Measurements from ENCODE around the gene CLIP2.
"Not testable (repeated sequence)": the region's sequence is repeated elsewhere in the genome, so short reads cannot be mapped to it uniquely, and the experiment has no call there.

CLIP2 gene

DNA sequence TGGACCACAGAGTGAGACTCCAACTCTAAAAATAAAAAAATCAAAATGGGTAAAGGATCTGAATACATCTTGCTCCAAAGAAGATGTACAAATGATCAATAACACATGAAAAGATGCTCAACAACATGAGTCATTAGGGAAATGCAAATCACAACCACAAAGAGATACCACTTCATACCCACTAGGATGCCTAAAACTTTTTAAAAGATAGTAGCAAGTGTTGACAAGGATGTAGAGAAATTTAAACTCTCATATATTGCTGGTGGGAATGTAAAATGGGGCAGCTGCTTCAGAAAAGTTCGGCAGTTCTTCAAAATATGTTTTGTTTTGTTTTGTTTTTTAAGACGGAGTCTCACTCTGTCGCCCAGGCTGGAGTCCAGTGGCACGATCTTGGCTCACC, 118.8 kb downstream of the CLIP2 start:
- DNase-seq = no peak

DNA sequence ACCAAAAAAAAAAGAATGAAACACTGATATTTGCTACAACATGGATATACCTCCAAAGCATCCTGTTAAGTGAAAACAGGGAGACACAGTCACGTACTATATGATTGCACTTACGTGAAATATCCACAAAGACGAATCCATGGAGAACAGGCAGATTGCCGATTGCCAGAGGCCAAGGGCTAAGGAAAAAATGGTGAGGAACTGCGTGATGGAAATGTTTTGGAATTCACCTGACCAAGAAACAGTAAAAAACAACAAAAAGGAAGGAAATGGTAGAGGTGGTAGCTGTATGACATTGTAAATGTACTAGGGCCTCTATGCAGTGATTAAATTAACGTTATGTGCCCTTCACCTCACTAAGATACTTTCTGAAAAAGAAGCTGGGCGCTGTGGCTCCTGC, 120.4 kb downstream of the CLIP2 start:
- DNase-seq = no peak

DNA sequence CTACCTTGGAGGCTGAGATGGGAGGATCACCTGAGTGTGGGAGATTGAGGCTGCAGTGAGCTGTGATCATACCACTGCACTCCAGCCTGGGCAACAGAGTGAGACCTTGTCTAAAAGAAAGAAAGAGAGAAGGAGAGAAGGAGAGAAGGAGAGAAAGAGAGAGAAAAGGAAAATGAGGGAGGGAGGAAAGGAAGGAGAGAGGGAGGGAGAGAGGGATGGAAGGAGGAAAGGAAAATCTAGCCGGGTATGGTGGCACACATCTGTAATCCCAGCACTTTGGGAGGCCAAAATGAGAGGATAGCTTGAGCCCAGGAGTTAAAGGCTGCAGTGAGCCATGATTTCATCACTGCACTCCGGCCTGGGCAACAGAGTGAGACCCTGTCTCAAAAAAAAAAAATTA, 121.6 kb downstream of the CLIP2 start:
- no peak for DNase-seq

DNA sequence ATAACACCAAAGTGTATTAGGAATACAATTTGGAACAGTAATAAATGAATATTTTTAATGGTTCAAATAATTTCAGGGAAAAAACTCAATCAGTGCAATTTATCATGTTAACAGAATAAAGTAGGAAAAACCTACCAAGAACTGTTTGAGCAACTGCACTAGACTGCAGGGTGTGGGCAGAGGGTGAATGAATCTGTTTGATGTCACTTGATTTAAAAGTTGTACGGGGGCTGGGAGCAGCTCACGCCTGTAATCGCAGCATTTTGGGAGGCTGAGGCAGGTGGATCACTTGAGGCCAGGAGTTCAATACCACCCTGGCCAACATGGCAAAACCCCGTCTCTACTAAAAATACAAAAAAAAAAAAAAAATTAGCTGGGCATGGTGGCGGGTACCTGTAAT, 122.4 kb downstream of the CLIP2 start:
- not testable (repeated sequence) for DNase-seq

DNA sequence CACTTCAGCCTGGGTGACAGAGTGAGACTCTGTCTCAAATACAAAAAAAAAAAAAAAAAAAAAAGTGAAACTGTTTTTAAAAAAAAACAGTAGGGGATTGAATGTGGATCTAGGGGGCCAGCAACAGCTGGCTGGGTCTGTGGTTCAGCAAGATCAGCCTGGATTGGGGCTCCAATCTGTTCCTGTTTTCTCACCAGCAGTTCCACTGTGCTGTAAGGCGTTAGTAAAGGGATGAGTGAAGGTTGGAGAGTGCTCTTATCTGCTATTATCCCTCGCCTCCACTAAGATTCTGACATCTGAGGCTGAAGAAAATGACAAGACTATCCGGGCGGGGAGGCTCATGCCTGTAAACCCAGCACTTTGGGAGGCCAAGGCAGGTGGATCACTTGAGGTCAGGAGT, 122.8 kb downstream of the CLIP2 start:
- DNase-seq = no peak

DNA sequence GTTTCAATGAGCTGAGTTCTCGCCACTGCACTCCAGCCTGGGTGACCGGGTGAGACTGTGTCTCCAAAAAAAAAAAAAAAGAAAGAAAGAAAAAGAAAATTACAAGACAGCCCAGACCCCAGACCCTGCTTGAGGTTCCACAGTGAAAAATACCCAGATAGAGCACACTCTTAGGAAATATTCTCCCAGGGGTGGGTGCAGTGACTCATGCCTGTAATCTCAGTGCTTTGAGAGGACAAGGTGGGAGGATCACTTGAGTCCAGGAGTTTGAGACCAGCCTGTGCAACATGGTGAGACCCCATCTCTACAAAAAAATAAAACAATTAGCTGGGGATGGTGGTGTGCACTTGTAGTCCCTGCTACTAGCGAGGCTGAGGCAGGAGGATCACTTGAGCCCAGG, 123.4 kb downstream of the CLIP2 start:
- DNase-seq = no peak

DNA sequence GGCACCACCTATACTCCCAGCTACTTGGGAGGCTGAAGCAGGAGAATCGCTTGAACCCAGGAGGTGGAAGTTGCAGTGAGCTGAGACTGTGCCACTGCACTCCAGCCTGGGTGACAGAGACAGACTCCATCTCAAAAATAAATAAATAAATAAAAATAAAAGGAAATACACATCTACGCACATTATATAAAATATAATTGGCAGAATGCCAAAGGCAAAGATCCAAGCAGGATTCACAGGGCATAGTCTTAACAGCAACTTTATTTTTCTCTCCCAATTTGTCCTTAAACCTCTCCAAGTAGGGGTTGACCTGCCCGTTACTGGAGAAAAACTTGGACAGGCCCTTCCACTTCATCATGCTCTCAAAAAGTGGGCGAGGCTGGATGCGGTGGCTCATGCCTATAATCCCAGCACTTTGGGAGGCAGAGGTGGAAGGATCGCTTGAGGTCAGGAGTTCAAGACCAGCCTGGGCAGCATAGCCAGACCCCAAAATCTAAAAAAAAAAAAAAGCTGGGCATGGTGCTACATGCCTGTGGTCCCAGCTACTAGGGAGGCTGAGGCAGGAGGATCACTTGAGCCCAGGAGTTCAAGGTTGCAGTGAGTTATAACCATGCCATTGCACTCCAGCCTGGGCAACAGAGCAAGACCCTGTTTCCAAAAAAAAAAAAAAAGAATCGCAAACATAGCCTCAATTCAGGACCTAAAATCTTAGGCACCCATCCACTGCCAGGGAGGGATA, 125.6 kb downstream of the CLIP2 start:
- DNase-seq = not testable (repeated sequence)

DNA sequence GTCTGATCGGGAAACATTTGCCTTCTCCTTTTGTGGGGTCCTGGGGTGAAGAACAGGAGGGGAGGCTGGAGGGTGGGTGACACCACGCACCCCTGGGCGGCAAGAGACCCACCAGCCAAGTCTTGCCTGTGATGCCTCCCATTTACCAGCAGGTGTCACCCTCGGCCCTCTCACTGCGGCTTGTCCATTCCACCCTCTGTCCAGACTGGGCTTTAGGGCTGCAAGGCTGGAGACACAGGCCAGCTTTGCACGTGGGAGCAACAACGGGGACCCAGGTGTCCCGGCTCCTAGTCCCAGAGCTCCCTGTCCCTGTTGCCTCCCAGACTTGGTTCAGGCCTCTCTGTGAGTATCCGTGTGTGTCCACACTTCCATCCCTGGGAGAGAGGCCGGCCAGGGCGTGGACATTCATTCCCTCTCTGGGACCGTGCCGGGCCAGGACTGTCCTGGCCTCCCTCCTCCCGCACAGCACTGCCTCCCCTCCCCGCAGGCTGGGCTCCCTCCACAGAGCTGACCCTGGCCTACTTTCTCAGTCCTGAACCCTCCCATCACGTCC, 128.3 kb downstream of the CLIP2 start:
- DNase-seq = peak; percentile 40

DNA sequence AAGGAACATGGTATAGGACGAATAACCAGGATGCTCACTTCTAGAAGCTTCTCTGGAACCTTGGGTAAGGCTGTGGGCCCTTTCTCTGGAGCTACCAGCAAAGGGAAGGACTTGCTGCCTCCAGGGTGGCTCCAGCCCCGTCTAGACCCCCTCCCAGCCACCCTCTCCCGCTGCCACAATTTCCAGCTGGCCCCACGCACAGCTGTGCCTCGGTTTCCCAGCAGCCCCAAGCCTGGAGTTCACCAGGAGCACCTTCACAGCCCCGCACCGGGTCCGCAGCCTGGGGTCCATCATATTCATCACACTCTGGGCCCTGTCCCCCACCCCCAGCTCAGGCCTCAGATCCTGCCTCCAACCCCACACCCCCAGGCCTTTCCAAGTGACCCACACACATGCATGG, 128.9 kb downstream of the CLIP2 start:
- DNase-seq = no peak

DNA sequence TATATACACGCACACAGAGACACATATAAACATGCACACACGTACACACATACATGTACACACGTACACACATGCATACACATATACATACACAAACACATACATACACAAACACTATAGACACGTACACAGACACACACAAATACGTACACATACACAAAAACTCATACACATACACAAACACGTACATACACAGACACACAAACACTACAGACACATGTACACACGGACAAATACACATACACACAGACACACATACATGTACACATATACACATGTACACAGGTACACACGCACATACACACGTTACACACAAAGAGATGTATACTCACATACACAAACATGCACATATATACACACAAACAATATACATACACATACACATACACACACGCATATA, 129.3 kb downstream of the CLIP2 start:
- DNase-seq = no peak

DNA sequence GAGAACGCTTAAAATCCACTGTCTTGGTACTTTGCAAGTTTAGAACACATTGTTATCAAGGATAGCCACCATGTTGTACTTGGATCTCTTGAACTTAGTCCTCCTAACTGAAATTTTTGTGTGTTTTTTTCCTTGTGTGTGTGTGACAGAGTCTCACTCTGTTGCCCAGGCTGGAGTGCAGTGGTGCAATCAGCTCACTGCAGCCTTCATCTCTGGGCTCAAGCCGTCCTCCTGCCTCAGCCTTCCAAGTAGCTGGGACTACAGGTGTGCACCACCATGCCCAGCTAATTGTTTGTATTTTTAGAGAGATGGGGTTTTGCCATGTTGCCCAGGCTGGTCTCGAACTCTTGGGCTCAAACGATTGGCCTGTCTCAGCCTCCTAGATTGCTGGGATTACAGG, 130.0 kb downstream of the CLIP2 start:
- DNase-seq = not testable (repeated sequence)

DNA sequence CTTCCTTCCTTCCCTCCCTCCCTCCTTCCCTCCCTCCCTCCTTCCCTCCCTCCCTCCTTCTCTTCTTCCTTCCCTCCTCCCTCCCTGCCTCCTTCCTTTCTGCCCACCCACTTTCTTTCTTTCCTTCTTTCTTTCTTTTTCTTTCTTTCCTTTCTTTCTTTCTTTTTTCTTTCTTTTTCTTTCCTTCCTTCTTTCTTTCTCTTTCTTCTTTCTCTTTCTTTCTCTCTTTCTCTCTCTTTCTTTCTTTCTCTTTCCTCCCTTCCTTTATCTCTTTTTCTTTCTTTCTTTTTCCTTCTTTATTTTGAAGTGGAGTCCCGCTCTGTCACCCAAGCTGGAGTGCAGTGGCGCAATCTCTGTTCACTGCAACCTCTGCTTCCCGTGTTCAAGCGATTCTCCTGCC, 130.8 kb downstream of the CLIP2 start:
- no peak for DNase-seq

DNA sequence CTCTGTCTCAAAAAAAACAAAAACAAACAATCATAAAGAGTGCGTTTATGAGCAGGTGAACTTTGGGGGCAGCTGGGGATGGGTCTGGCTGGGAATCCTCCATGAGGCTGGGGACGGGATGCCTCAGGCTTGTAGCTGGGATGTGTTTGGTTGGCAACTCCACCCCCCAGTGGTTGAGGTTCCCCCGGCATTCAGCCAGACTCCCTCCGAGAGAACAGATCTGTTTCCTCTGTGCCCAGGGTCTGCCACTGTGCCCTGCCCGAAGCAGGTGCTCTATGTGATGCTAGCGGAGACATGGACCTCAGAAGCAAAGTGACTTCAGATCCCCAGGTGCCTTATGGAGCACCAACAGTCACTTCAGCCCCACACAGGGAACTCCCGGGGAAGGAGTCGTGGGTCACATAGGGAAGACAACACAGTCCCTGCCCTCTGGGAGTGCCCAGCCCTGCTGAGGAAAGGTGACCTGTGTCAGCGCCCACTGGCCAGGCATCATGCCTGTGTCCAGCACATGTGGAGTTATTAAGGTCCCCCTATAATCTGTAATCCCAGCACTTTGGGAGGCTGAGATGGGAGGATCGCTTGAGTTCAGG, 135.2 kb downstream of the CLIP2 start:
- DNase-seq = no peak

DNA sequence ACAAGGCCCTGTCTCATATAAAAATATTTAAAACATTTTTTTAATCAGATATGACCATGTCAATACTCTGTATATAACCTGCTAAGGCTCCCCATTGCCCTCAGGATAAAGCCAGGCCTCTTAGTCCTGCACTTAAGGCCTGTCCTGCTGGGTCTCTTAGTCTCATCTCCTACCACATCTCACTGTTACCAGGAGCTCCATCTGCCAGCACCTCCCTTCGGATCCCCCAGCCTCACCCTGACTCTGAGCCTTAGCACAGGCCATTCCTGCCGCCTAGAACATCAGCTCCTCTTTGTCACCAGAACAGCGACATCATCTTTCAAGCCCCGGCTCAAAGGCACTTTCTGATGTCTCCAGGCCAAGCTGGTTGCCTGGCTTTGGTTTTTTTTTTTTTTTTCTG, 138.8 kb downstream of the CLIP2 start:
- DNase-seq = no peak

DNA sequence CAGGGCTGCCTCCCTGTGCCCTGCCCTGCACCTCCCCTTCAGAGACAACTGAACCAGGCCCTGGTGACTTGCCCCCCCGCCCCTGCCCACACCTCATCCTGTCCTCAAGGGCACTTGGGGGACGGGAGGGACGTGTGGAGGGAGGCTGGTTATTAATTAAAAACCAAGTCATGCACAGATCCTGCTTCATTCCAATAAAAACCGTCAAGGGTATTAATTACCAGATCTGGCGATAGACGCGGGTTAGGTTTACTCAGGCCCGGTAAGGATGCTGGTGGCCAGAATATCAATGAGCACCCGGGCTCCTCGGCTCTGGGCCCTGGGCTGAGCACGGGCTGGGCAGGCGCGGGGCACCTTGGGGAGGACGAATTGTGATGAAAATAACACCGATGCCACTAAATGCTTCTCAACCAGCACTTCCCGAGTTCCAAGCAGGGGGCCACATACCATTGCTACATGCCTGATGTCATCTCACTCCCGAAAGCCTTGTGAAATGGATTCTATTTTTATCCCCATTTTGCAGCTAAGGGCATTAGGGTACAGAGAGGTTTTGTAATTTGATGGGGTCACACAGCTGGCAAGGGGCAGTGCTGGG, 140.0 kb downstream of the CLIP2 start:
- no peak for DNase-seq

DNA sequence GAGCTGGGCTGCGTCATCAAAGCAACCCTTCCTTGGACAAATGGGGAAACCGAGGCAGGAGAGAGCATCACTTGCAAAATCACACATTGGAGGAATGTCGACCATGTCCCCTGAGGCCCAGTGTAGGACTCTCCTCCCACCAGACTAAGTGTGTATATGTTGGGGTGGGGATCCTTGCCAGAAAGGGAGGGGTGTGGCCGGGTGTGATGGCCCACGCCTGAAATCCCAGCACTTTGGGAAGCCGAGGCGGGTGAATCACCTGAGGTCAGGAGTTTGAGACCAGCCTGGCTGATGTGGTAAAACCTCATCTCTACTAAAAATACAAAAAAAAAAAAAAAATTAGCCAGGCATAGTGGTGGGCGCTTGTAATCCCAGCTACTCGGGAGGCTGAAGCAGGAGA, 141.2 kb downstream of the CLIP2 start:
- DNase-seq = not testable (repeated sequence)

DNA sequence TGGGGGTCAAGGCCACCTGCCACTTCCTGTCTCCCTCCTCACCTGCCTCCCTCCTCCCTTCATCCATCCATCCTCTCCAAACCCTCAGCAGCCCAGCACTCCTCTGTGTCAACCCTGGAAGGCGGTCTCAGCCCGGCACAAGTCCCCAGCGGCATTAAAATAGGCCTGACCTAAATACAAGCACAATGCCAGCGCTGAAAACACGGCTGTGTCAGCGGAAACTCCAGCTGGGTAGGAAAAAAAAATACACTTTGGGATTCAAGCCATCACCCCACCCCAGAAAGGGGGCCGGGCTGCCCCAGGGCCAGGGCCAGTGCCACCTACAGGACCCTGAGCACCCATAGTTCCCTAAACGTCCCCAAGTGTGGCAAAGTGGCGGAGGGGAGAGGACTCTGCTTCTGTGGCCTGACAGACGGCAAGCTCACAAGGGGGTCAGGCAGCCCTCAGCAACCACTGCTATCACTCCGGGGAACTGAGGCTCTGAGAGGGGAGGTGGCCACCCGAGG, 141.8 kb downstream of the CLIP2 start:
- DNase-seq = no peak

DNA sequence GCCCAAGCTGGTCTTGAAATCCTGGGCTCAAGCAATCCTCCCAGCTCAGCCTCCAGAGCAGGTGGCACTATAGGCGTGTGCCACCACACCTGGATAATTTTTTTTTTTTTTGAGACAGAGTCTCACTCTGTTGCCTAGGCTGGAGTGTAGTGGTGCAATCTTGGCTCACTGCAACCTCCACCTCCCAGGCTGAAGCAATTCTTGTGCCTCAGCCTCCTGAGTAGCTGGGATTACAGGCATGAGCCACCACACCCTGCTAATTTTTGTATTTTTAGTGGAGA, 148.0 kb downstream of the CLIP2 start:
- DNase-seq = not testable (repeated sequence)

DNA sequence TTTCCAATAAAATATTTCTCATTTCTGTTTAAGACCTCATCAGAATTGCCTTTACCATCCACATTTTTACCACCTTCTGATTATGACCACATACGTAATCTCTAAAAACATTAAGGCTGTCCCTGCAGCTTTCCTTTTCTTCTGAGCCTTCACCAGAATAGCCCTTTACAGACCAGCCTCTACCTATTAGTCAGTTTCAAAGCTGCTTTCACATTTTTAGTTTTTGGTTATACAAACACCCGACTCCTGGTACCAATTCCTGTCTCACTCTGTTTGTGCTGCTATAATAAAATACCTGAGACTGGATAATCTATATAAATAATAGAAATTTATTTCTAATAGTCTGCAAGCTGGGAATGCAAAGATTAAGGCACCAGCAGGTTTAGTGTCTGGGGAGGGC, 149.1 kb downstream of the CLIP2 start:
- no peak for DNase-seq

DNA sequence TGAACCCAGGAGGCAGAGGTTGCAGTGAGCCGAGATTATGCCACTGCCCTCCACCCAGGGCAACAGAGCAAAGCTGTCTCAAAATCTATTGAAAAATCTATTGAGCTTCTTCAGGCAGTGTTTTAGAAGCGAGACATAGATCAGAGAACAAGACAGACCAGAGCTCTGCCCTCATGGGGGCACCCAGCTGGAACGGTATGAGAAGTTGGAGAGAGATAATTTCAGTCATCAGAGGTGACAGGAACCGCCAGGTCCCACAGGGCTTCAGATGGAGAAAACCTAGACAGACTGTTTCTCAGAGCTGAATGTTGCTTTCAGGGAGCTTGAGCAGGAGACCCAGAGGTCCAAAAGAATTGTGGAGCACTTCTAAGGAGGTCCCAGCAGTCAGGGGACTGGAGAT, 150.3 kb downstream of the CLIP2 start:
- DNase-seq = no peak

DNA sequence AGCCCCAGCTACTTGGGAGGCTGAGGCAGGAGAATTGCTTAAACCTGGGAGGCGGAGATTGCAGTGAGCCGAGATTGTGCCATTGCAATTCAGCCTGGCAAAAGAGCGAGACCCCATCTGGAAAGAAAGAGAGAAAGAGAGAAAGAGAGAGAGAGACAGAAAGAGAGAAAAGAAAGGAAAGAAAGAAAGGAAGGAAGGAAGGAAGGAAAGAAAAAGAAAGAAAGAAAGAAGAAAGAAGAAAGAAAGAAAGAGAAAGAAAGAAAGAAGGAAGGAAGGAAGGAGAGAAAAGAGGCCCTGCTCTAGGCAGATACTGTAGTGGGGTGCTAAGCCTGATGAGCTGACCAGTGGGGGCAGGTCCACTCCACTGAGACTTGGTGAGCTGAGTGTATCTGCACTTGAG, 150.9 kb downstream of the CLIP2 start:
- DNase-seq = not testable (repeated sequence)

DNA sequence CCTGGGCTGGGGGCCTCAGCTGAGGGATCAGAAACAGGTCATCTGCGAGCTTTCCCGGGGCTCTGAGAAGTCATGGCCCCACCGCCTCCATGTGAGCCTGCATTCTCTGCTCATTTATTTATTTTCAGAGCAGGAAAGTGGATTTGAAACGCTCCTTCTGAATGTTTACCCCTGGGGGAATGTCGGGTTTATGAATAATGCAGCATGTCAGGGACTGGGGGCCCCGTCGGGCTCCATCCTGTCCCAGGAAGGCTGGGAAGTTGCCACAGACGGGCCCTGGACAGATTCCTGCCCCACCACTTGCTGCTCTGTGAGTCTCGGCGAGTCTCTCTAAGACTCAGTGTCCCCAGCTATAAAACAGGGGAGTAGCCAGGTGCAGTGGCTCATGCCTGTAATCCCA, 152.6 kb downstream of the CLIP2 start:
- no peak for DNase-seq

DNA sequence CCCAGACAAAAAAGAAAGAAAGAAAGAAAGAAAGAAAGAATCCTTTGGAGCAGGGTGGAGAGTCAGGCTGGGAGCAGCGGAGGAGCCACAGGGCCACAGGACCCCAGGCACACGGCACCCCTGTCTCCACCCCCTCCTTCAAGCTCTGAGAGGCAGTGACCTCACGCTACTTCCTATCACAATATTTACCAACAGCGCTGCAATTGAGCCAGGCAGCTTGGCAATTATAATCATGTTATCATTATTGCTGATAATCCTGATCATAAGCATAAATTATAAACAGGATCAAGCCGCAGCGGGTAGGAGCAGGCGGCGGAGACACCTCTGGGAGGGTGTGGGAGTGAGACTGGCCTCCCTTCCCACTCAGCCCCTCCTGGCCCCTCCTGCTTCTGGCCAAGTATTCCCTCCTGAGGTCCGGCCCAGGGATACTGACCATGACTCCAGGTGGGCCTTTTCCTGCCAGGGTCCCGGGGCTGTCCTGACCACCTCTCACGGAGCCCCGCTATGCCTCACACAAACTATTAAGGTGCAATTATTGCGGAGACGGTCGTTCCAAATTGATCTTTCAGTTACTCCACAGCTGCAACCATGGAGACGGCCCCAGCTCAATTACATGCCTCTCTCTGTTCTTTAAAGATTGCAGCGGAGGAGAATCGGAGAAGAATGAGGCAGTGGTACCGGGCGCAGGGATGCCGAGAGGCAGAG, 154.5 kb downstream of the CLIP2 start:
- DNase-seq = no peak

DNA sequence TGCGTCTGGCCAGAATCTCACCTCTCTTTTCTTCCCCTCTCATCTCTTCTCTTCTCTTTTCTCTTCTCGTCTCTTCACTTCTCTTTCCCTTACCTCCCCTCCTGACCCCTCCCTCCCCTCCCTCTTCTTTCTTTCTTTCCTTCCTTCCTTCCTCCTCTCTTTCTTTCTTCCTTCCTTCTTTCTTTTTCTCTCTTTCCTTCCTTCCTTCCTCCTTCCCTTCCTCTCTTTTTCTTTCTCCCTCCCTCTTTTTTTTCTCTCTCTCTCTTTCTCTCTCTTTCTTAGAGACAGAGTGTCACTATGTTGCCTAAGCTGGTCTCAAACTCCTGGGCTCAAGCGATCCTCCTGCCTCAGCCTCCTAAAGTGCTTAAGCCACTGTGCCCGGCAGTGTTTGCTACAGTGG, 159.9 kb downstream of the CLIP2 start:
- no peak for DNase-seq
